GM04503 (cell line): ENCODE data around the gene PCDHB11.
"Not testable (repeated sequence)": the region's sequence is repeated elsewhere in the genome, so short reads cannot be mapped to it uniquely, and the experiment has no call there.

ENCODE experiments used
- DNase-seq: peaks from one replicate; pipeline ENCODE4 v3.0.0-alpha.2; 2012; ENCODE audit warnings: low read depth

The PCDHB11 gene

DNA sequence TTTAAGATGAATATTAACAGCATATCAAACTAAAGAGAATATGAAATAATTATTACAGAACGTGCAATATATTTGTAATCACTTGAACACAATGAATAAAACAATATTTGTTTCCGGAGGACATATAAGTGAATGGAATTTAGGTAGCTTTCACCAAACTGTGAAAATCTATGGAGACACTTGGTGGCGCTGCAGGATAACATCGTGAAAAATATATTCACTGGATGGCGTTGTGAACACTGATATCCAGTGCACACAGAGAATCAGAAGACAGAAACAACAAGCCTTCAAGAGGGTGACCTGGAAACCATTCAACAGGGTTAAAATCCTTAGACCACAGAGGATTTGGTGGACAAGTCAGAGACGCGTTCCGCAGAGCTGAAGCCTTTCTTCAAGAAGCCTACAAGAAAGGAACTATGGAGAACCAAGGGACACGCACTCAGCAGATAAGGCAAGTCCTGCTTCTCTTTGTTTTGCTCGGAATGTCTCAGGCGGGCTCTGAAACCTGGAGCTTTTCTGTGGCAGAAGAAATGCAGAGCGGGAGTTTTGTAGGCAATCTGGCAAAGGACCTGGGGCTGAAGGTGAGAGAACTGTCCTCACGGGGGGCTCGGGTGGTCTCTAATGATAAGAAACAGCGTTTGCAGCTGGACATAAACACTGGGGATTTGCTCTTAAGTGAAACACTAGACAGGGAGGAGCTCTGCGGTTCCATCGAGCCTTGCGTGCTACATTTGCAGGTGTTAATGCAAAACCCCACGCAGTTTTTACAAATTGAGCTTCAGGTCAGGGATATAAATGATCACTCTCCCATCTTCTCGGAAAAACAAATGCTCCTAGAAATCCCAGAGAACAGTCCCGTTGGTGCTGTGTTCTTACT is at the start of gene PCDHB11:
PCDHB11 (plus strand) TSS at position 269 of the 877 bp plus-strand sequence; CDS start at position 417, 148 bp downstream.
- no peak for DNase-seq

DNA sequence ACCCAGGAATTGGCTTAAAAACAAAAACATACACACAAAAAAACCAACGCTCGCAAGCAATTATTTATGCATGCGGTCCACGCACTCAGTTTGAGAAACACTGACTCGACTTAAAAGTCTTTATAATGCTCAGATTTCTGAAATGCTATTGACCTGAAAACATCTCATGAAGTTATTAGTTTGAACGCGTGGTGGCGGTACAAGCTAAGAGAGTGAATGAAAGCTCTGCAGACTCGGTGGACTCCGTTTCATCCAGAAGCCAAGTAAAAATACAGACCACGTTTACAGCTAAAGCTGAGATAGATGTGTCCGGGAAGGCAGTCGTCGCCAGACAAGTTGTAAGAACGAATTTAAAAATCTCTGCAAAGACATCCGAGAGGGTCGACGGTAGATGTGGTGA is 49.6 kb upstream of the PCDHB11 start, which contains the start of gene PCDHB6:
PCDHB6 (plus strand) TSS at position 246 of the 400 bp plus-strand sequence. CDS start 201 bp downstream, outside the sequence.
- no peak for DNase-seq

DNA sequence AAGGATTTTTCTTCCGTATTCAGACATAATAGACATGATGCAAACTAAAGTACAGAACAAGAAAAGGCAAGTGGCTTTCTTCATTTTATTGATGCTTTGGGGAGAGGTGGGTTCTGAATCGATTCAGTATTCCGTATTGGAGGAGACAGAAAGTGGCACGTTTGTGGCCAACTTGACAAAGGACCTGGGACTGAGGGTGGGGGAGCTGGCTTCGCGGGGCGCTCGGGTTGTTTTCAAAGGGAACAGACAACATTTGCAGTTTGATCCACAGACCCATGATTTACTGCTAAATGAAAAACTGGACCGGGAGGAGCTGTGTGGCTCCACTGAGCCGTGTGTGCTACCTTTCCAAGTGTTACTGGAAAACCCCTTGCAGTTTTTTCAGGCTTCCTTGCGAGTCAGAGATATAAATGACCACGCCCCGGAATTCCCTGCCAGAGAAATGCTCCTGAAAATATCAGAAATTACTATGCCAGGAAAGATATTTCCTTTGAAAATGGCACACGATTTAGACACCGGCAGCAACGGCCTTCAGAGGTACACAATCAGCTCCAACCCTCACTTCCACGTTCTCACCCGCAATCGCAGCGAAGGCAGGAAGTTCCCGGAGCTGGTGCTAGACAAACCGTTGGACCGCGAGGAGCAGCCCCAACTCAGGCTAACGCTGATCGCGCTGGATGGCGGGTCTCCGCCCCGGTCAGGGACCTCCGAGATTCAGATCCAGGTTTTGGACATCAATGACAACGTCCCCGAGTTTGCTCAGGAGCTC is 49.0 kb upstream of the PCDHB11 start:
- no peak for DNase-seq

DNA sequence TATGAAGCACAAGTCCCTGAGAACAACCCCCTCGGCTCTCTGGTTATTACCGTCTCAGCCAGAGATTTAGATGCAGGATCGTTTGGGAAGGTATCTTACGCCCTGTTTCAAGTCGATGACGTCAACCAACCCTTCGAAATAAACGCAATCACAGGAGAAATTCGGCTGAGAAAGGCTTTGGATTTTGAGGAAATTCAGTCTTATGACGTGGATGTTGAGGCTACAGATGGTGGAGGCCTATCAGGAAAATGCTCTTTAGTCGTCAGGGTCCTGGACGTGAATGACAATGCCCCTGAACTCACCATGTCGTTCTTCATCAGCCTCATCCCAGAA is 48.5 kb upstream of the PCDHB11 start:
- no peak for DNase-seq

DNA sequence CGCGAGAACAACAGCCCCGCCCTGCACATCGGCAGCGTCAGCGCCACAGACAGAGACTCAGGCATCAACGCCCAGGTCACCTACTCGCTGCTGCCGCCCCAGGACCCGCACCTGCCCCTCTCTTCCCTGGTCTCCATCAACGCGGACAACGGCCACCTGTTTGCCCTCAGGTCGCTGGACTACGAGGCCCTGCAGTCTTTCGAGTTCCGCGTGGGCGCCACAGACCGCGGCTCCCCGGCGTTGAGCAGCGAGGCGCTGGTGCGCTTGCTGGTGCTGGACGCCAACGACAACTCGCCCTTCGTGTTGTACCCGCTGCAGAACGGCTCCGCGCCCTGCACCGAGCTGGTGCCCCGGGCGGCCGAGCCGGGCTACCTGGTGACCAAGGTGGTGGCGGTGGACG is 47.8 kb upstream of the PCDHB11 start:
- not testable (repeated sequence) for DNase-seq

DNA sequence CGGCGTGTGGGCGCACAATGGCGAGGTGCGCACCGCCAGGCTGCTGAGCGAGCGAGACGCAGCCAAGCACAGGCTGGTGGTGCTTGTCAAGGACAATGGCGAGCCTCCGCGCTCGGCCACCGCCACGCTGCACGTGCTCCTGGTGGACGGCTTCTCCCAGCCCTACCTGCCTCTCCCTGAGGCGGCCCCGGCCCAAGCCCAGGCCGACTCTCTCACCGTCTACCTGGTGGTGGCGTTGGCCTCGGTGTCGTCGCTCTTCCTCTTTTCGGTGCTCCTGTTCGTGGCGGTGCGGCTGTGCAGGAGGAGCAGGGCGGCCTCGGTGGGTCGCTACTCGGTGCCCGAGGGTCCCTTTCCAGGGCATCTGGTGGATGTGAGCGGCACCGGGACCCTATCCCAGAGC is 47.3 kb upstream of the PCDHB11 start:
- DNase-seq, result not testable (repeated sequence)

DNA sequence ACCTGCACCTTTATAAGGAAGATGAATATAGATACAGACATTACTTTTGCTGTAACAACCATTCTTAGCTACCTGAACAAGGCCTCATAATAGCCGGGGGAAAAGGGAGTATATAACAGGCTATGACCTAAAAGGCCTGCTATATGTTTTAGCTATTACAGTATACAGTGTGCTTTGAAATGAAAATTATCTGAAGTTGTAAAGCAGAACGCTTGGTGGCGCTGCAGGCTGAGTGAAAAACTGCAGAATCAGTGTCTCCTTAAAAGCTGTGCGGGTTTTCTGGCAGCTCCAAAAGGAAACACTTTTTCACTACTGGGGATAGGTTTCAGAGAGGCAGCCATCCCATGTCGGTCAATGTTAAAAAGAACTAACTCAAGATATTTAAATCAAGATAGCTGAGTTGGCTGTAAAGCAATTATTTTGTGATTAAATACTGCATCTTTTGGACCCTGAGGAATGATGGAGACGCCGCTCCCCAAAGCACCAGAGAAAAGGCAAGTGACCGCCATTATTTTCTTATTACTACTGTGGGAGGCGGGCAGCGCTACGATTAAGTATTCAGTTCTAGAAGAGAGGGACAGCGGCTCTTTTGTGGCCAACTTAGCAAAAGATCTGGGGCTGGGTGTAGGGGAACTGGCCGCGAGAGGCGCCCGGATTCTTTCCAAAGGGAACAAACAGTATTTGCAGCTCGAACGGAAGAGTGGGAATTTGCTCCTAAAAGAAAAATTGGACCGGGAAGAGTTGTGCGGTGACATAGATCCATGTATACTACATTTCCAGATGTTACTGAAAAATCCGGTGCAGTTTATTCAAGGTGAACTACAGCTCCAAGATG is 43.7 kb upstream of the PCDHB11 start:
- DNase-seq, result no peak

DNA sequence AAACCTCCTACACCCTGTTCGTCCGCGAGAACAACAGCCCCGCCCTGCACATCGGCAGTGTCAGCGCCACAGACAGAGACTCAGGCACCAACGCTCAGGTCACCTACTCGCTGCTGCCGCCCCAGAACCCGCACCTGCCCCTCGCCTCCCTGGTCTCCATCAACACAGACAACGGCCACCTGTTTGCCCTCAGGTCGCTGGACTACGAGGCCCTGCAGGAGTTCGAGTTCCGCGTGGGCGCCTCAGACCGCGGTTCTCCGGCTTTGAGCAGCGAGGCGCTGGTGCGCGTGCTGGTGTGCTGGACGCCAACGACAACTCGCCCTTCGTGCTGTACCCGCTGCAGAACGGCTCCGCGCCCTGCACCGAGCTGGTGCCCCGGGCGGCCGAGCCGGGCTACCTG is 42.1 kb upstream of the PCDHB11 start:
- DNase-seq, result not testable (repeated sequence)

DNA sequence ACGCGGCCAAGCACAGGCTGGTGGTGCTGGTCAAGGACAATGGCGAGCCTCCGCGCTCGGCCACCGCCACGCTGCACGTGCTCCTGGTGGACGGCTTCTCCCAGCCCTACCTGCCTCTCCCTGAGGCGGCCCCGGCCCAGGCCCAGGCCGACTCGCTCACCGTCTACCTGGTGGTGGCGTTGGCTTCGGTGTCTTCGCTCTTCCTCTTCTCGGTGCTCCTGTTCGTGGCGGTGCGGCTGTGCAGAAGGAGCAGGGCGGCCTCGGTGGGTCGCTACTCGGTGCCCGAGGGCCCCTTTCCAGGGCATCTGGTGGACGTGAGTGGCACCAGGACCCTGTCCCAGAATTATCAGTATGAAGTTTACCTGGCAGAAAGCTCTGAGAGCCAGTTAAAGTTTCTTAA is 41.5 kb upstream of the PCDHB11 start:
- not testable (repeated sequence) for DNase-seq

DNA sequence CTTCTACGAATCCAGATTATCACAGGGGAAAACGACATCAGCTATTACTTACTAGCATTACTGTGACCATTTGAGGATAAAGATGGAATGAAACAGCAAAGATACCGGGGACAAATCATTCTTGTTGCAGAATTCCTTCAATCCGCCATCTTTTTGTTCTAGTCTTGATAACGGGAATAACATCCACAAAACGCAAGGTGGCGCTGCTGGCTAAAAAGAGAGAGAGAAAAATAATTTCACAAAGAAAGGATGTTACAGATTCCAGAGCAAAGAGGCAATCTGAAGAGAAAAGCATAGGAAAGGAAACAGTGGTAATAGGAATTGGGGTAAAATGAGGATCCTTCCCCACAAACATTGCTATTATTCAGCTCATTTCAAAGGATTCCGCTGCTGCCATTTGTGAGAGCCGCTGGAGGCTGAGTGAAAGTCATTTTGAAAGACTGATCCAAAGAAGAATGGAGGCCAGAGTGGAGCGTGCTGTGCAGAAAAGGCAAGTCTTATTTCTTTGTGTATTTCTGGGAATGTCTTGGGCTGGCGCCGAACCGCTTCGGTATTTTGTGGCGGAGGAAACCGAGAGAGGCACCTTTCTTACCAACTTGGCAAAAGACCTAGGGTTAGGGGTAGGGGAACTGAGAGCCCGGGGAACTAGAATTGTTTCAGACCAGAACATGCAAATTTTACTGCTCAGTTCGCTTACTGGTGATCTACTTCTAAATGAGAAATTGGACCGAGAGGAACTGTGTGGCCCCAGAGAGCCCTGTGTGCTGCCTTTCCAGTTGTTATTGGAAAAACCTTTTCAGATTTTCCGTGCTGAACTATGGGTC is 26.8 kb upstream of the PCDHB11 start, which contains the start of gene PCDHB7:
PCDHB7 (plus strand) TSS at position 264 of the 824 bp plus-strand sequence; CDS start at position 456, 192 bp downstream.
- DNase-seq, result no peak

DNA sequence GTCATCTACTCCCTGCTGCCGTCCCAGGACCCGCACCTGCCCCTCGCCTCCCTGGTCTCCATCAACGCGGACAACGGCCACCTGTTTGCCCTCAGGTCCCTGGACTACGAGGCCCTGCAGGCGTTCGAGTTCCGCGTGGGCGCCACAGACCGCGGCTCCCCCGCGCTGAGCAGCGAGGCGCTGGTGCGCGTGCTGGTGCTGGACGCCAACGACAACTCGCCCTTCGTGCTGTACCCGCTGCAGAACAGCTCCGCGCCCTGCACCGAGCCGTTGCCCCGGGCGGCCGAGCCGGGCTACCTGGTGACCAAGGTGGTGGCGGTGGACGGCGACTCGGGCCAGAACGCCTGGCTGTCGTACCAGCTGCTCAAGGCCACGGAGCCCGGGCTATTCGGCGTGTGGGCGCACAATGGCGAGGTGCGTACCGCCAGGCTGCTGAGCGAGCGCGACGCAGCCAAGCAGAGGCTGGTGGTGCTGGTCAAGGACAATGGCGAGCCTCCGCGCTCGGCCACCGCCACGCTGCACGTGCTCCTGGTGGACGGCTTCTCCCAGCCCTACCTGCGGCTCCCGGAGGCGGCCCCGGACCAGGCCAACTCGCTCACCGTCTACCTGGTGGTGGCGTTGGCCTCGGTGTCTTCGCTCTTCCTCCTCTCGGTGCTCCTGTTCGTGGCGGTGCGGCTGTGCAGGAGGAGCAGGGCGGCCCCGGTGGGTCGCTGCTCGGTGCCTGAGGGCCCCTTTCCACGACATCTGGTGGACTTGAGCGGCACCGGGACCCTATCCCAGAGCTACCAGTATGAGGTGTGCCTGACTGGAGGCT is 24.9 kb upstream of the PCDHB11 start:
- DNase-seq, result not testable (repeated sequence)

DNA sequence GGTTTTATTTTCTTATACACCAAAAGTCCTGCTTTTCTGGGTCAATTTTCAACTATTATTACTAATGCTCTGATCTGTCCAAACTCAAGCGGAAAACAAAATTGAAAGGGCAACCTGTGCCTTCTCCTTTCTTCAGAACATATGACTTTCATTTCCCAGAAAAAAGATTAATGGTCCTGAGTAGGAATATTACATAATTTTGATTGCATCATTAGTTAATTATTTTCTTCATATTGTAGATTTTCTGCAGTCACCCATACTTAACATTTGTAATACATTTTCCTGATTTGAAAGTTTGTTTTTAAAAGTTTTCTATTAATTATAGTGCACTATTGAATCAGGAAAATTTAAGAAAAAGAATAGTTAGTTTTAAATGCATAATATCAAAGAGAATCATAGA is 23.5 kb upstream of the PCDHB11 start:
- no peak for DNase-seq

DNA sequence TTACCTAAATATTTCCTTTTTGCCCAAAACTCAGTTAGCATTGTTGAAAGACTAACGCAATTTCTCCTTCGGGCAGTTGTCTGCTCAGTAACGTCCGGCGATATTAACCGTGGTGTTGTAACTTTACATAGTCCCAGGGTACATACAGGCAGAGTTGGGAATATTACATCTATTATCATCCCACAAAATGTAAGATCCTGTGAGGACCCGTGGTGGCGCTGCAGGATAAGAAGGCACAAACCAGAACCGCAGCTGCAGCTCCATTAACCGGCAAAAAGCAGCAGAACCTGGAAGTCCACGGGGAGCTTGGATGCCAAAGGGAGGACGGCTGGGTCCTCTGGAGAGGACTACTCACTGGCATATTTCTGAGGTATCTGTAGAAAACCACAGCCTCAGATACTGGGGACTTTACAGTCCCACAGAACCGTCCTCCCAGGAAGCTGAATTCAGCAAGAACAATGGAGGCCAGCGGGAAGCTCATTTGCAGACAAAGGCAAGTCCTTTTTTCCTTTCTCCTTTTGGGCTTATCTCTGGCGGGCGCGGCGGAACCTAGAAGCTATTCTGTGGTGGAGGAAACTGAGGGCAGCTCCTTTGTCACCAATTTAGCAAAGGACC is 21.7 kb upstream of the PCDHB11 start, which contains the start of gene PCDHB8:
PCDHB8 (plus strand) TSS at position 214 of the 615 bp plus-strand sequence; CDS start at position 459, 245 bp downstream.
- not testable (repeated sequence) for DNase-seq

DNA sequence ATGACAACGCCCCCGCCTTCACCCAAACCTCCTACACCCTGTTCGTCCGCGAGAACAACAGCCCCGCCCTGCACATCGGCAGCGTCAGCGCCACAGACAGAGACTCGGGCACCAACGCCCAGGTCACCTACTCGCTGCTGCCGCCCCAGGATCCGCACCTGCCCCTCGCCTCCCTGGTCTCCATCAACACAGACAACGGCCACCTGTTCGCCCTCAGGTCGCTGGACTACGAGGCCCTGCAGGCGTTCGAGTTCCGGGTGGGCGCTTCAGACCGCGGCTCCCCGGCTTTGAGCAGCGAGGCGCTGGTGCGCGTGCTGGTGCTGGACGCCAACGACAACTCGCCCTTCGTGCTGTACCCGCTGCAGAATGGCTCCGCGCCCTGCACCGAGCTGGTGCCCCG is 20.1 kb upstream of the PCDHB11 start:
- not testable (repeated sequence) for DNase-seq

DNA sequence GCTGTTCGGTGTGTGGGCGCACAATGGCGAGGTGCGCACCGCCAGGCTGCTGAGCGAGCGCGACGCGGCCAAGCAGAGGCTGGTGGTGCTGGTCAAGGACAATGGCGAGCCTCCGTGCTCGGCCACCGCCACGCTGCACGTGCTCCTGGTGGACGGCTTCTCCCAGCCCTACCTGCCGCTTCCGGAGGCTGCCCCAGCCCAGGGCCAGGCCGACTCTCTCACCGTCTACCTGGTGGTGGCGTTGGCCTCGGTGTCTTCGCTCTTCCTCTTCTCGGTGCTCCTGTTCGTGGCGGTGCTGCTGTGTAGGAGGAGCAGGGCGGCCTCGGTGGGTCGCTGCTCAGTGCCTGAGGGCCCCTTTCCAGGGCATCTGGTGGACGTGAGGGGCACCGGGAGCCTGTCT is 19.6 kb upstream of the PCDHB11 start:
- not testable (repeated sequence) for DNase-seq

DNA sequence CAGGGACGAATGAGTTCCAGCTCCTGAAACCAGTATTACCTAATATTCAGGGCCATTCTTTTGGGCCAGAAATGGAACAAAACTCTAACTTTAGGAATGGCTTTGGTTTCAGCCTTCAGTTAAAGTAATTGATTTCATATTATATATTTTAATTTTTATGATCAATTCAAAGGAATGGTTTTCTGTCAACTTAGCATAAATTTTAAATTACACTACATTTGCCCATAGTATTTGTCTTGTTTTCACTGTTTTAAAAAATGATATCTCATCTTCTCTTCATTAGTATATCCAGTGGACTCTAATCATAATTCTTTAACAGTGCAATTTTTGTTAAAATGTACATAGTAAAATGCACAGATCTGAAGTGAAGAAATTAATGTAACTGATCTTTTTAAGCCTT is 19.1 kb upstream of the PCDHB11 start:
- no peak for DNase-seq

DNA sequence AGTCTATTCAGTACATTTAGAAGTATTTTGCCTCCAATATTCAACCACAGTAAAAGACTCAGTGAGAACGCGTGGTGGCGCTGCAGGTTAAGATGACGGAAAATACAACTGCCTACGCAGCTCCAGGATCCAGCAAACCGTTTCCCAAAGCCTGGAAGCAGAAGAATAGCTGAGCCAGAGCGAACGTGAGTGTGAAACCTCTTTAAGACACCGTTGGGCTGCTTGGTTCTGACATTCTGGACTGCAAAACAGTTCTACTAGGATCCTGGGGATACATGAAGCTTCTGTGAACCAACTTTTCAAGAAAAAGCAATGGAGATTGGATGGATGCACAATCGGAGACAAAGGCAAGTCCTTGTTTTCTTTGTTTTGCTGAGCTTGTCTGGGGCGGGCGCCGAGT is 17.2 kb upstream of the PCDHB11 start, which contains the start of gene PCDHB16:
PCDHB16 (plus strand) TSS at position 140 of the 400 bp plus-strand sequence; CDS start at position 313, 173 bp downstream.
- DNase-seq, result no peak

DNA sequence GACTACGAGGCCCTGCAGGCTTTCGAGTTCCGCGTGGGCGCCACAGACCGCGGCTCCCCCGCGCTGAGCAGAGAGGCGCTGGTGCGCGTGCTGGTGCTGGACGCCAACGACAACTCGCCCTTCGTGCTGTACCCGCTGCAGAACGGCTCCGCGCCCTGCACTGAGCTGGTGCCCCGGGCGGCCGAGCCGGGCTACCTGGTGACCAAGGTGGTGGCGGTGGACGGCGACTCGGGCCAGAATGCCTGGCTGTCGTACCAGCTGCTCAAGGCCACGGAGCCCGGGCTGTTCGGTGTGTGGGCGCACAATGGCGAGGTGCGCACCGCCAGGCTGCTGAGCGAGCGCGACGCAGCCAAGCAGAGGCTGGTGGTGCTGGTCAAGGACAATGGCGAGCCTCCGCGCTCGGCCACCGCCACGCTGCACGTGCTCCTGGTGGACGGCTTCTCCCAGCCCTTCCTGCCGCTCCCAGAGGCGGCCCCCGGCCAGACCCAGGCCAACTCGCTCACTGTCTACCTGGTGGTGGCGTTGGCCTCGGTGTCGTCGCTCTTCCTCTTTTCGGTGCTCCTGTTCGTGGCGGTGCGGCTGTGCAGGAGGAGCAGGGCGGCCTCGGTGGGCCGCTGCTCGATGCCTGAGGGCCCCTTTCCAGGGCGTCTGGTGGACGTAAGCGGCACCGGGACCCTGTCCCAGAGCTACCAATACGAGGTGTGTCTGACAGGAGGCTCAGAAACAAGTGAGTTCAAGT is 15.1 kb upstream of the PCDHB11 start:
- not testable (repeated sequence) for DNase-seq
